ENCODE results near the gene STAC3. TPM values are rescaled to one million over a fixed set of nuclear protein-coding genes. Genes with fewer than 3 reads are reported as not detected.

STAC3 gene
- polyA plus RNA-seq, 10 donors, result 248 to 457 (median 368) TPM

GRCh38 chr12:57224973-57225679 lies 25.9 kb downstream of the STAC3 start:
- DNase-seq, result no peak

GRCh38 chr12:57224278-57224972 lies 26.6 kb downstream of the STAC3 start:
- DNase-seq, result no peak

- DNase-seq, result no peak
These were observed 27.5 kb downstream of the STAC3 start for GRCh38 chr12:57223191-57224165.

GRCh38 chr12:57222286-57223190 lies 28.4 kb downstream of the STAC3 start:
- DNase-seq, result no peak

GRCh38 chr12:57221169-57221917 lies 29.6 kb downstream of the STAC3 start:
- DNase-seq, result no peak

- DNase-seq, result no peak
These were observed 30.2 kb downstream of the STAC3 start for GRCh38 chr12:57220770-57221168.

GRCh38 chr12:57219993-57220754 lies 30.8 kb downstream of the STAC3 start:
- DNase-seq, result no peak

- DNase-seq, result peak in 1 of 3 donors; percentile 34
These were observed 31.6 kb downstream of the STAC3 start for GRCh38 chr12:57219205-57219992.

- peak in 1 of 3 donors; percentile 64 for DNase-seq
These were observed 32.7 kb downstream of the STAC3 start for GRCh38 chr12:57218030-57218853.

GRCh38 chr12:57216921-57217879 lies 33.8 kb downstream of the STAC3 start:
- DNase-seq, result peak in 1 of 3 donors; percentile 77

GRCh38 chr12:57216014-57216911 lies 34.7 kb downstream of the STAC3 start, which contains the start of gene NXPH4:
TSS of gene NXPH4 (plus strand) at chr12:57216794. CDS start at chr12:57216970, 176 bp downstream.
- DNase-seq, result peak in 1 of 3 donors; percentile 64

- DNase-seq, result peak in 1 of 3 donors; percentile 51
These were observed 35.3 kb downstream of the STAC3 start for GRCh38 chr12:57215668-57216013.

GRCh38 chr12:57215065-57215464 lies 35.9 kb downstream of the STAC3 start:
- no peak for DNase-seq

- peak in 1 of 3 donors; percentile 78 for DNase-seq
These were observed 36.6 kb downstream of the STAC3 start for GRCh38 chr12:57214398-57214781.

- DNase-seq, result no peak
These were observed 37.1 kb downstream of the STAC3 start for GRCh38 chr12:57213763-57214397.

All from muscle of back (tissue), 11 donors.